GM19025 (cell line): Measurements from ENCODE around the gene CTNND1.

ENCODE experiments used
- ATAC-seq: cut with Tn5 transposase; IDR thresholded peaks from one replicate; pipeline ENCODE4 v1.9.1; 2021; ENCODE audit warnings: mild to moderate bottlenecking, low read depth, moderate library complexity; ENCODE audit not compliant: unreplicated experiment

The CTNND1 gene

DNA sequence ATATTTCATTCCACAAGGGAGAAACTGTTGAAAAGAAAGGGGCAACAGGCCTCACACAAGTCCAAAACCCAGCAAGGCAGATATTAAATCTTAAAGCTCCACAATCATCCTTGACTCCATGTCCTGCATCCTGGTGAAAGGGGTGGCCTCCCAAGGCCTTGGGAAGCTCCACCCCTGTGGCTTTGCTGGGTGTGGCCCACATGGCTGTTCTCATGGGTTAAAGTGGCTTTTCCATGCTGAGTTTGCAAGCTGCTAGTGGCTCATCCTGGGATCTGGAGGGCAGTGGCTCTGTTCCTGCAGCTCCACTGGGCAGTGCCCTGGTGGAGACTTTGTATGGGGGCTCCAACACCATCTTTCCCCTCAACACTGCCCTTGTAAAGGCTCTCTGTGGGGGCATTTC is 106.4 kb downstream of the CTNND1 start:
- no peak for ATAC-seq

- no peak for ATAC-seq
These were observed 106.9 kb downstream of the CTNND1 start for GRCh38 chr11:57868491-57868890.
